Activated CD8-positive, alpha-beta memory T cell treated with anti-CD3 and anti-CD28 coated beads, Interleukin-2, amount 50 U/mL, for 48 hours (primary cell): ENCODE data around the gene CDK3.

Experiments
- DNase-seq: peaks from one replicate; pipeline ENCODE4 v3.0.0-alpha.2; 2020

The CDK3 gene

DNA sequence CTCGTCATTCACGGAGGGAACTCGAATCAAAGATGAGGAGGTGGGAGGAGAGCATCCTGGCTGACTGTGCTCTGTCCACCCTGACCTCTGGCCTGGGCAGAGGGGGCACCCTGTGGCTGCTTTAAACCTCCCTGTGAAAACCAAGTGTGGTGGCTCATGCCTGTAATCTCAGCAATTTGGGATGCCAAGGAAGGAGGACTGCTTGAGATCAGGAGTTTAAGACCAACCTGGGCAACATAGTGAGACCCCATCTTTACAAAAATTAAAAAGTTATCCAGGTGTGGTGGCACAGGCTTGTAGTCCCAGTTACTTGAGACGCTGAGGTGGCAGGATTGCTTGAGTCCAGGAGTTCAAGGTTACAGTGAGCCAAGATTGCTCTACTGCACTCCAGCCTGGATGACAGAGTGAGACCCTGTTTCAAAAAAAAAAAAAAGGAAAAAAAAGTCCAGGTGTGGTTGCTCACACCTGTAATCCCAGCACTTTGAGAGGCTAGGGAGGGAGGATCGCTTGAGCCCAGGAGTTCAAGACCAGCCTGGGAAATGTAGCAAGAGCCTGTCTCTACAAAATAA is 5.8 kb upstream of the CDK3 start:
- no peak for DNase-seq

DNA sequence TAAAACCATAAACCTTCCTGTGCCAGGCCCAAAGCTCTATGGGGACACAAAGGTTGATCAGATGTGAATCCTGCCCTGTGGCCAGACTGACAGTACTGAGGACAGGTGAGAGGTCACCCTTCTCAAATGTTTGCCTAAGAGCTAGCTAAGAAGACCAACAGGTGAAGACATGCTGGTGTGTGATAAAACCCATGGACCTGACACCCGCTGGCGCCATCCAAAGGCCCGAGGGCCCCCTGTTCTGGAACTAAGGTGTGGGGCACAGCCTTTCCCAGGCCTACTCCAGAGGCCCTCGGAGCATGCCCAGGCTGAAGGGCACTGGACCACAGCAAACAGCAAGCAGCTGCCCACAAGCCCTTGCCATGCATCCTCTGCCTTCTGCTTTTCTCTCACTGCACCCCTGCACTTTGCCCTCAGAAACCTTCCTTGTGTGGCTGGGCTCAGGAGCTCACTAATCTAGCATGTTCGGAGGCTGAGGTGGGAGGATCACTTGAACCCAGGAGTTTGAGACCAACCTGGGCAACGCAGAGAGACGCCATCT is 5.2 kb upstream of the CDK3 start:
- DNase-seq, result no peak

DNA sequence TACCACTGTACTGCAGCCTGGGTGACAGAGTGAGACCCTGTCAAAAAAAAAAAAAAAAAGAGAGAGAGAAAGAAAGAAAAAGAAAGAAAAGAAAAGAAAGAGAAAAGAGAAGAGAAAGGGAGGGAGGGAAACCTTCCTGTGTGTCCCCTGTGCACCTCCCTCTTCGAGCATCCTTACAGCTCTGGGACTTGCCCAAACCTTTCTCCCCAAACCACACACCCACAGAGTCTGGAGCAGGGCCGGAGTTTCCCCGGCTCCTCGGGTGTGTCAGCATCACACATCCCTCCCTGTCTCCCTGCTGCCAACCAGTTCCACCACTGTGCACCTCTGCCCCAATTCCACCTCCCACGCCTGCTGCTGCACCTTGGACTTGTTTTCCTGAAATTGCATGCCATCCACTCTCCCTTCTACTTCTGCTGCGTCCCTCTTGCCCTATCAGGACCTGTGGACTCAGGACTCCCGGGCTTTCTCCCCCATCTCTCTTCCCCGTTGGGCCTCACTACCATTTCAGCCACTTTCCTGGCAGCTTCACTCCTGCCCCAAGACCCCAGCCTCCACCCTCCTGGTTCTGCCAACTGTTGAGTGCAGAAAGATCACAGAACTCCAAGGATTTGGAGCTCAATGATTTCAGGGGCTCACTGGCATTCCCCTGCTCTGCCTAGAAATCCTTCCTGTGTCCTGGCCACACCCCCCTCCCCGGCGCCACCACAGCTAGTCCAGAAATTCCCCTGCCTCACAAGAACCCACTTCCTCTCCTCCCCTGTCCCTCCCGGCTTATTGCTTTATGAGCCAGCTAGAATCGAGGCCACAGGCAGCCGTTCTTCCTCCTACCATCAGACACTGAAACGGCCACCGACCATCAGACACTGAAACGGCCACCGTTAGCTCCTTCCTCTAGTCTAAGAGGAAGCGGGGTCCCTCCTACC is 3.7 kb upstream of the CDK3 start:
- no peak for DNase-seq

DNA sequence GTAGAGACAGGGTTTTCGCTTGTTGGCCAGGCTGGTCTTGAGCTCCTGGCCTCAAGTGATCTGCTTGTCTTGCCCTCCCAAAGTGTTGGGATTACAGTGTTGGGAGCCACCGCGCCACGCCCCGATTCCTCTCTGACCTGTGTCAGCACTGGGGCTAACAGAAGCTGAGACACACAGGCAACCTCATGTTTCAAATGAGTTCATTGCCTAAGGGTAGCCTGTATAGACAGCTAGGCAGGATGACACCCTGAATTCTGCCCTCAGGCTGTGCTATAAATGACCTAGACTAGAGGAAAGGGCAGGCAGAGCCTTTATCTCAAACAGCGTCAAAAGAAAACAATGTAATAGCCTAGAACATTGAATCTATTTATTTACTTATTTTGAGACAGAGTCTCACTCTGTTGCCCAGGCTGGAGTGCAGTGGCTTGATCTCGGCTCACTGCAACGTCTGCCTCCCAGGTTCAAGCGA is 2.3 kb upstream of the CDK3 start:
- no peak for DNase-seq

DNA sequence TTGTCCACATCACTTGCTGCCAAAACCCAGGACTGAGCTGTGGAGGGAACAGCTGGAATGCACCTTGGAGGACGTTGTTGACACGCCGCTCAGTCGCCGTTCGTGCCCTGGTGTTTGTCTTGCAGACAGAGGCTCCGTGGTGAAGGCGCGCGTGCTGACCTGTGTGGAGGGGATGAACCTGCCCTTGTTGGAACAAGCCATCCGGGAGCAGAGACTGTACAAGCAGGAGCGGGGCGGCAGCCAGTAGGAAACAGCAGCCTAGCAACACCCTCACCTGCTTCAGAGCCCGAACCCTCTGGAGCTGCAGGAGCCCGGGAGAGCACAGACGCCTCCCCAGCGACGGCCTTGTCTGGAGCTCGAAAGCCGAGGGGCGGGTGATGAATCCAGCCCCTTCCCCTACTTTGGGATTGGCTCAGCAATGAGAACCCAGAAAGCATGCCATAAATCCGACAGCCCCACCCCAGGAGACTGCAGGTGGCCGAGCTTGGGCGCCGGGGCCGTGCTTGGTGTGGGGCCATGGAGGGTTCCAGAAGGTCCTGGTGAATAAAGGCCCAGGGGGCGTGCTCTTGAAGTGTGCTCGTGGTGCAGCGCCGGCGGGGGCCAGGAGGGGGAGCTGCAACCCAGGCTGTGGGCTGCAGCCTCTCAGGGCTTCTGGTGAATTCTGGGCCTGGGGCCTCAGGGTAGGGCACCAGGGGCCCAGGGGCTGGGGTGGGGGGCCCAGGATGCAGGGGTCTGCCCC is 470 bp upstream of the CDK3 start:
- DNase-seq, result peak; percentile 91

DNA sequence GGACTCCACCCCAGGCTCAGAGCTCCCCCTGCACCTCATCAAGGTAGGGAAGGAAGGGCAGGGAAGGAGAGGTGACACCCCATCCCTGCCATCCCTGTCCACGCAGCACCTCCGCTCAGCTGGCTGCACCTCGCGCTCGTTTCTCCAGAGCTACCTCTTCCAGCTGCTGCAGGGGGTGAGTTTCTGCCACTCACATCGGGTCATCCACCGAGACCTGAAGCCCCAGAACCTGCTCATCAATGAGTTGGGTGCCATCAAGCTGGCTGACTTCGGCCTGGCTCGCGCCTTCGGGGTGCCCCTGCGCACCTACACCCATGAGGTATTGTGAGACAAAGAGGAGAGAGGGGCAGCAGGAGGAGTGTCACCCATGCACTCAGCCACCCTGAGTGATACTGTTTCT is 1.4 kb downstream of the CDK3 start:
- no peak for DNase-seq

DNA sequence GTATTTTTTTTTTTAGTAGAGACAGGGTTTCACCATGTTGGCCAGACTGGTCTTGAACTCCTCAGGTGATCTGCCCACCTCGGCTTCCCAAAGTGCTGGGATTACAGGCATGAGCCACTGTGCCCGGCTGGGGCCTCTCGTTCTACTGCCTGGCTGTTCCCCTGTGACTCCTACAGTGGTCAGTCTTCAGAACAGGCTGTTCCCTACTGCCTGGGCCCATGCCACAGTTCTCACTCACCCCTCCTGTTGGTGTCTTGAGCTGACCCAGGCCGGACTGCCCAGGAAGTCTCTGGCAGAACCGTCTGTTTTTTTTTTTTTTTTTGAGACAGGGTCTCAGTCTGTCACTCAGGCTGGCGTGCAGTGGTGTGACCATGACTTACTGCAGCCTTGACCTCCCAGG is 3.3 kb downstream of the CDK3 start:
- DNase-seq, result no peak

DNA sequence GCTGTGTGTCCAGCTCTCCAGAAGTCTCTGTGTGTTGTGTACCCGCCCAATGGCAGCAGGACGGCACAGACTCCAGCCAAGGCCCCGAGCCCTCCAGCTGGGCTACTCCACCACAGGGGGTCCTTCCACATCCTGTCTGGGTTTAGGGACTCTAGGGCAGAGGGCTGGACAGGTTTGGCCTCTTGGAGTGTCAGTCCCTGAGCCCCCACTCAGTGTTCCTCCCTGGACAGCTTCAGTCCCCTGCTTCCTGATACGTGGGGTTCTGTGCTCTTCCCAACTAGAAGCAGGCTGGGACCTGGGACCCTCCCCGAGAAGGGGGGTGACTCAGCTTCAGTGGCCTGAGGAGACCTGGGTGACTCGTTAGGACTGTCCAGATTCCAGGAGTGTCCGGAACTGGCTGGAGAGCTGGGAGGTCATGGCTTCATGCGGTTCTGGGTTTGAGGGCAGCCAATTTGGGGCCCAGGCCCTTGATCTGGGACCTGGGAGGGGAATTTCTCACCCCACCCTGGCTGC is 4.2 kb downstream of the CDK3 start:
- no peak for DNase-seq

DNA sequence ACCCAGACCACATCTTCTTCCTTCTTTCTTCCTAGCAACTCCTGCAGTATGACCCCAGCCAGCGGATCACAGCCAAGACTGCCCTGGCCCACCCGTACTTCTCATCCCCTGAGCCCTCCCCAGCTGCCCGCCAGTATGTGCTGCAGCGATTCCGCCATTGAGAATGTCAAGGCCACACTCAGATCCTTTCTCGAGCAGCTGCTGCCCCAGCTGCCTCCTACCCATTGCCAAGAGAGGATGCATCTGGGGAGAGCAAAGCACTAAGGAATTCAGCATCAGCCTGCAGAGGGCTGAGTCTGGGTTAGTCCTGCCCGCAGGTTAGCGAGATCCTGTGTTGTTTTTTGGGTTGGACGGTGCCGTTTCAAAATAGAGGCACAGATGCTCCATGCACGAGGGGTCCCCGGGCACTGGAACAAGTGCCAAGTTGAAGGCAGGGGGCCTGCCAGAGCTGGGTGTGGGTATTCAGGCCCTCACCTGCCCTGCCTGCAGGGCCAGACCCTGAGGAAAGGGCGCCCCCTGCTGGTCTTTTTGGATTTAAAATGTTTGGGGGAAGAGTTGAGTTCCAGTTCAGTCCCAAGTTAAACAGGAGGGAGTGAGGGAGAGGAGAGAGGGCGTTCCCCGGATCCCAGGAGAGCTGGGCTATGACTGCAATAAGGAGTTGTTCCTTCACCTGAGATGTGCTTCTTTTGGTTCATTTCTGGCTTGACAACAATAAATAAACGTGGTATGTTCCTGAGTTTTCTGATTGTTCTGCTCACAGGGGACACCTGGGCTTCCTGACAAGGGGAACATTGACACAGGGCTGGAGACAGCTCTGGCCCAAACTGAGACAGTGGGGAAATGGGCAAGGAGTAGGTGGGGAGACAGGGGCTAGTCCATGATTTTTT is 4.9 kb downstream of the CDK3 start:
- DNase-seq, result peak; percentile 98

DNA sequence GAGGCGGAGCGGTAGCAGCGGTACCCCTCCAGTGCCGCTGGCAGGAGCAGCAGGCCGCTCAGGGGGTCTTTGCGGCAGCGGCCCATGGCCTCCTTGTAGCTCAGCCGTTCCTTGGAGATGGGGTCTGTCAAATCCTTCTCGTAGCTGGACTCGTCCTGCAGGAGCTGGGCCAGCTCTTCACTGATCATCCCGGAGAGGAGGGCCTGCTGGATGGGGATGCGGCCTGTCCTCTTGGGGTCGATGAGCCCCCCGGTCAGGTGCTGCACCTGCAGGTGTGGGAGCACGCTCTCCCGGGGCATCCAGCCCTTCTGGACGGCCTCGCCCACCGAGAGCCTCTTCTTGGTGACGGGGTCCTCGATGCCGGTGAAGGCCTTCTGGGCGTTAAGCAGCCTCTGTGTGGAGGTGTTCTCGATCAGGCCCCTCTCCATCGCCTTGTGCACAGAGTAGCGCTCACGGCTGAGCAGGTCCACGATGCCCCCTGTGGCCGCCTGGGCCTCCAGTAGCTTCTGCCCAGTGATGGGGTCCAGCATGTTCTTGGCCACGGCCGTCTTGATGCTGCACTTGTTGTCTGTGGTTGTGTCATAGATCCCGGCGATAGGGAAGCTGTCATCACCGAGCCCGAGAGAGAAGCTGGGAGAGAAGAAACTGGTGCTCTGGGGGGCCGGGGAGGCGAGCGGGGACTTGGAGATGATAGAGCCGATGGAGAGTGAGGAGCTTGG is 6.6 kb downstream of the CDK3 start:
- DNase-seq, result no peak

DNA sequence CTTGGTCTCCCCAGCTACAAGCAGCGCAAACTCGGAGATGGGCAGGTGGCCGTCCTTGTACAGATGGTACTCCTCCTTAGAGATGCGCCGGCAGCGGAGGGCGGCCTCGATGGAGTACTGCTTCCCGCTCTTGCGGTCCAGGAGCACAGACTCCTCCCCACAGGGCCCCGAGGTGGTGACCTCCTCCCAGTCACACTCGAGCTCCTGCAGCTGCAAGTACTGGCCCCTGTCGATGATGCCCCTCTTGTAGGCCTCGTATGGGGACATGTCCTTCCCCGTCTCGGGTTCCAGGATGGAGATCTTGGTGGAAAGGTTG is 7.2 kb downstream of the CDK3 start:
- DNase-seq, result no peak

DNA sequence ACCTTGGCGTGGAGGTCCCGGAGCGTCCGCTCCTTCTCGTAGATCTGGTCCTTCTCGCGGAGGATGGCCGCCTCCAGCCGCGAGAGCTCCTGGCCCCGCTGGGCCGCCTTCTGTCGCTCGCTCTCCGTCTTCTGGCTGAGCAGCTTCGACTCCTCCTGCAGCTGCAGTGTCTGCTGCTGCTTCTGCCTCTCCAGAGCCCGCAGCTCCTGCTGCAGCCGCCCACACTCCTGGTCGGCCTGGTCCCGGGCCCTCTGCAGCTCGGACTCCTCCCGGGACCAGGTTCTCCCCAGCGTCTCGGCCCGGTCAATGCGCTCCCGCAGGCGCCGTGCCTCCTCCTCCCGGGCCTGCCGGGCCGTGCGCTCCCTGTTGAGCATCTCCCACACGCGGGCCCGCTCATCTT is 7.6 kb downstream of the CDK3 start:
- no peak for DNase-seq

DNA sequence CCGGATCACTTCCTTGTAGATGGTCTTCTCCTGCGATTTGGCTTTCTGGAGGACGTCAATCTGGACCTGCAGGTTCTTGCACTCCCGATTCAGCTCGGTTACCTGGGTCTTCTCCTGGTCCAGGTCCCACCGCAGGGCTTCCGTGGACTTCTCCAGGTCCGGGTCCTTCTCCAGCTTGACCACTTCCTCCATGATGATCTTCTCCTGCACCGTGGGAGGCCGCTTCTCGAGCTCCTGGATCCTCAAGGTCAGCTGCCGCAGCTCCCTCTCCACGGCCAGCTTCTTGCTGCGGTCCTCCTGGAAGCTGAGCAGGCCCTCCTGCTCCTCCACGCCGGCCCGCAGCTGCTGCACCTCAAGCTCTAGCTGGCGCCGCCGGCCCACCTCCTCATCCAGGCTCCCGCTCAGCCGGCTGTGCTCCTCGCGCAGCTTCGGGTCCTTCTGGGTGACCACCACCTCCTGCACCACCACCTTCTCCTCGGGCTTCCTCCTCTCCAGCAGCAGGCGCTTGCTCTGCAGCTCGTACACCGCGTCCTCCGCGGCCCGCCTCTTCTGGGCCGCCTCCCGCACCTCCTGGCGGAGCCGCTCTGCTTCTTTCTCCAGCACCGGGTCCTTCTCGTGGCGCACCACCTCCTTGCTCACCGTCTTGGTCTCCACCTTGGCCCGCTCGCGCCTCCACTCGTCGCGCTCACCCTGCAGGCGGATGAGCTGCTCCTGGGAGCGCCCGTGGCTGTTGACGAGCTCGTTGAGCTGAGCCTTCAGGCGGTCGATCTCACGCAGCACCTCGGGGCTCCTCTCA is 8.2 kb downstream of the CDK3 start:
- no peak for DNase-seq

DNA sequence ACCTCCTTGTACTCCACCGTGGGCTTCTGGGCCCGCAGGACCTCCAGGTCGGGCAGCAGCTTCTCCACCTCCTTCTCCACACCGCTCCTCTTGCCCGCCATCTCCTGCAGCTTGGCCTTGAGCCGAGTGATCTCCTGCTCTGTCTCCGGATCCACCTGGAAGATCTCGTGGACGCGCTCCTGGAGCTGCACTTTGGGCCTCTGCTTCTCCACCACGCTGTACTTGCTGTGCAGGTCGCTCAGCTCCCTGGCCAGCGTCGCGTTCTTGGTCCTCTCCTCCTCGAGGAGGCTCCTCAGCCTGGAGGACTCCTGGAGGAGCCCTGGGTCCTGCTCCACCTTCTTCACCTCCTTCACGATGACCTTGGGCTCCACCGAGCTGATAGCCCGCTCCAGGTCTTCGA is 8.8 kb downstream of the CDK3 start:
- no peak for DNase-seq

DNA sequence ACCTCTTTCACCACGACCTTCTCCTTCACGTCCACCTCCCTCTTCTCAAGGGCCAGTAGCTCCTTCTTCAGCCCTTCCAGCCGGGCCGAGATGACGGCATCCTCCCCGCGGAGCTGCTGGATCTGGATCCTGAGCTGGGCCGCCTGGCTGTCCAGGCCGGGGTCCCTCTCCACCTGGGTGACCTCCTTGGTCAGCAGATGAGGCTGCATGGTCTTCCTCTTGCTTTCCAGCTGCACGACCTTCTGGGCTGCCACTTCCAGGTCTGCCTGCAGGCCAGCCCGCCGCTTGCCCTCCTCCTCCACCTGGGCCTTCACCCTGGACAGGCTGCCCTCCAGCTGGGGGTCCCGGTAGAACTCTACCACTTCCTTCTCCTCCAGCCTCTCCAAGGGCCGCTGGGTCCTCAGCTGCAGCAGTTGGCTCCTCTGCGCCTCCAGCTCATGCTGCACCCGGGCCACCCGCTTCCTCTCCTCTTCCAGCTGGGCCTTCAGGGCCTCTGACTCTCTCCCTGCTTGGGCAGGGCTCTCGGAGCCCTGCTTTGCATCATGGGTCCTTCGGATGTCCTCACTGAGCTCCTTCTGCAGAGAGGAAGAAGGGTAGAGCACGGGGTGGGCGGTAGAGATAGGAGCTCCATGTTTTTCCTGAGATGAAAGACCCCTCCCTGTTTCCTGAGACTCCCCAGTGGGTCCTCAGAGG is 9.5 kb downstream of the CDK3 start:
- DNase-seq, result no peak

DNA sequence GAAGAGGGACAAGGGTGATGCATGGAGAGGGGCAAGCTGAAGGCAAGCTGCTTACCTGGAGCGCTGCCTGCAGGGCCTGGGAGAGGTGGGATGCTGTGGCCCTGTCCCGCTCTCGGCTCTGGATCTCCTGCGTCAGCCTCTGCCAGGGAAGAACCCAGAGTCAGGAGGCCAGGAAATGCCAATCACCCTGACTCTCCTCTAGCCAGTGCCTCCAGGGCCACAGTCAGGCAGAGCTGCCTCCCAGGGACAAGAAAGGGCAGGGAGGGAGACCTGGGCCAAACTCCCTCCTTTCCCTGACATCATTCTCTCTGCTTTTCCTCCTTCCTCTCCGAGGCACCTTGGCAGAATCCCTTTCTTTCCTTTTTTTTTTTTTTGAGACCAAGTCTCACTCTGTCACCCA is 11.3 kb downstream of the CDK3 start:
- no peak for DNase-seq

DNA sequence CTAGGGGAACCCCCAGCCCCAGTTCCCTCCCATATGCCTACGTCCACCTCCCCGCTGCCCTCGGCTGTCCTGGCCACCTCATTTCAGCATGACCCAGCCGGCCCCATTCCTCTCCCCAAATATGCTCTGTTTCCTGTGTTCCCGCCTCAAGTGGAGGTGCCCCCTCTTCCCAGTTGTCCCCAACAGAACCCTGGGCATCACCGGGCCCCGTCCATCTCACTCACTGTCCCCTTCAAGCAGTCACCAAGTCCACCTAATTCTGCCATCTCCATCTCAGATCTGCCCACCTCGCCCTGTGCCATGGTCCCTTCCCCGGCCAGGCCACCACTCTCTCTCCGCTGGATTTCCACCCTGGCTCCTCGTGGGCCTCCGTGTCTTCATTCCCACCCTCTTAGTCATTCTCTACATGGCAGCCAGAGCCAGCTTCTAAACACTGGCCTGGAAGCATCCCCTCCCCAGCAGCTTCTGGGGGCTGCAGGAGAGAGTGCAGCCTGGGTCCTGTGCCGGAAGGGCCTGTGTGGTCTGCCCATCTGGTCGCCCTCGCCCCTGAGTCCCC is 12.8 kb downstream of the CDK3 start:
- DNase-seq, result no peak

DNA sequence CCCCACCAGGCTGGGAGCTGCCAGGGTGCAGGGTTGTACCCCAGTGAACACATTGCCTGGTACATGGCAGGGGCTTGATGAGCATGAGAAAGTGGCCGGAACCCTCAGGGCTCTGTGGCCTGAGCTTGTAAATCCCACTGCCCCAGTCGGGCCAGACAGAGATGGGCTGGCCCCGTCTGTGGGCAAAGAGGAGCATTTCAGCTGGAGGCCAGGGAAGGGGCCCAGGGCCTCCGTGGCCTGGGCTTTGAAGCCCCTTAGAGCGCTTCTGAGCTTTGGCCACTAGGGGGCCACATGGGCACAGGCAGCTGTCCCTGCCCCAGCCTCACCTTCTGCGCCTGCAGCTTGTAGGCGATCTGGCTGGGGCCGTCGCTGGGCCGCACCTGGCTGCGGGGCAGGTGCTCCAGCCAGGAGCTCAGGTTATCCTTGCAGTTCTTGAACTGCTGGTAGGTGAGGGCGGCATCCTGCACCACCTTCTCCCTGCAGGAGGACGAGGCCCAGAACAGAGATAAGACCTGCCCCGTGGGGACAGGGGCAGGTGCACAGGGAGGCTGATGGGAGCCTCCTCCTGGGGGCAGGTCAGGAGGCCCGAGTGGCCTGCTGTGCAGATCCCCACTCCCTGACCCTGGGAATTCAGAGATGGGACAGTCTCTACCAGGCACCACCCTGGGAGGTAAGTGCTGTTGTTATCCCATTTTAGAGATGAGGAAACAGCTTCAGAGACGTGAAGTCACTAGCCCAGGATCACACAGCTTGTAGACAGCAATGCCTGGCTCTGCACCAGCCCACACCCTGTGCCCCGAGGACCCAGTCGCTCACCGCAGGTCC is 13.7 kb downstream of the CDK3 start:
- DNase-seq, result peak; percentile 88

DNA sequence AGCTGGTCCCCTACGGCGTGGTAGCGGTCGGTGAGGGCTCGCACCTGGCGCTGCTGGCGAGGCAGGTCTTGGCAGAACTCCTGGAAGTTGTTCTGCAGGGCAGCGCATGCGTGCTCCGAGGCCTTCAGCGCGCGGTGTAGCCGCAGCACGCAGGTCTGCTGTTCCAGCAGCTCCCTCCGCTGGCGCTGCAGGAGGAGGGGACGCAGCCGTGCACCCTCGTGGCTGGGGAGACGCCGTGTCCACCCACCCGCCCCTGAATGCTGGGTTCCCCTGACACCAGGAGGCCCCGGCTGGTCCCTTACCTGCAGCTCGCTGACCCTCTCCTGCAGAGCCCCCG is 14.2 kb downstream of the CDK3 start:
- DNase-seq, result no peak
